GM19463 (cell line): ENCODE measurements around the gene LMNTD1.
"Not testable (repeated sequence)": the region's sequence is repeated elsewhere in the genome, so short reads cannot be mapped to it uniquely, and the experiment has no call there.

ENCODE experiments used
- ATAC-seq: cut with Tn5 transposase; IDR thresholded peaks from one replicate; pipeline ENCODE4 v1.9.1; 2021; ENCODE audit warnings: mild to moderate bottlenecking, moderate library complexity; ENCODE audit not compliant: unreplicated experiment

Gene LMNTD1

DNA sequence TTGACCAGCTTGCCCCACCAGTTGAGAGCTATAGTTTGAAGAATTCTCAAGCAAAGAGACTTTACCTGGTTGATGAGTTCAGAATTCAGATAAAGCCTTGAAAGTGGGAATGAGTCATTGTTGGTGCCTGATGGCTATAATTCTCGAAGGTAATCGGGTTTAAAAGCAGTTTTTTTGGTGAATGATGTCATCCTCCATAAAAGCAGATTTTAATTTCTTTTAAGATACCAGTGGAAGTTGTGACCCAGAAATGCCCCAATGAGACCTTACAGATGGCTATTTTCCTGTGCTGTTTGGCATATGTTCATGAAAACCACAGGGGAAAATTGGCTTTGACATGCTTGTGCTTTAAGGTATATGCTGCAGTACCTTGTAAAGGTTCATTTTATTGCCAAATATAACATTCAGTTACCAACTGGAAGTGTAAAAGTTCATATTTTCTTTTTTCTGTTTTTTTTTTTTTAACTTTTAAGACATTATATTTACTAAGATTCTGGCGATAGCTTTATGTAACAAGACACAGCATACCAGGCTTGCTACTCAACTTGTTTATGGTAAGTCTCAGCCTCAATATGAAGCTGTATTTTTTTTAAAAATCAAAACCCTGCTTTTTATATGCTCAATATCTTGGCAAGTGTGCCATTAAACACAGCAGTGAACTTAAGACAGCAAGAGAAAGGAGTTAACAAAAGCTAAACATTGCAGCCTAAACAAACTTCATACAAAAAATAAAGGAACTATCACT, 119.3 kb downstream of the LMNTD1 start:
- ATAC-seq: no peak

DNA sequence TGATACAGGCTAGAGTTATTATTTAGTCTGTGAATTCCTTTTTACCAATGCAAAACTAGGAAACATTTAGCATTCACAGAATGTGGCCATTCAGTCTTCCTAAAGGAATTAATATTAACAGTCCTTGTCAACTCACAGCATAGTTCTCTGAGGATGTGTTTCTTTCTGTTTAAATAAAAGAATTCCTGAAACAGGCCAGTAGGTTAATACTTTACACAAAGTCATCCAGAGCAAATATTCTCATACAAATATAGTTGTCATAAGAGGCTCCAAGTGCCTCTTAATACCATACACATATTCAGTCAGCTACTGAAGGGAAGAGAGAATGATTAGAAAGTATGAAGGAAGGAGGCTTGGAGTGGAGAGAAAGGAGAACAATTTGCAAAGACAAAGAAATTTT, 120.1 kb downstream of the LMNTD1 start:
- no peak for ATAC-seq

DNA sequence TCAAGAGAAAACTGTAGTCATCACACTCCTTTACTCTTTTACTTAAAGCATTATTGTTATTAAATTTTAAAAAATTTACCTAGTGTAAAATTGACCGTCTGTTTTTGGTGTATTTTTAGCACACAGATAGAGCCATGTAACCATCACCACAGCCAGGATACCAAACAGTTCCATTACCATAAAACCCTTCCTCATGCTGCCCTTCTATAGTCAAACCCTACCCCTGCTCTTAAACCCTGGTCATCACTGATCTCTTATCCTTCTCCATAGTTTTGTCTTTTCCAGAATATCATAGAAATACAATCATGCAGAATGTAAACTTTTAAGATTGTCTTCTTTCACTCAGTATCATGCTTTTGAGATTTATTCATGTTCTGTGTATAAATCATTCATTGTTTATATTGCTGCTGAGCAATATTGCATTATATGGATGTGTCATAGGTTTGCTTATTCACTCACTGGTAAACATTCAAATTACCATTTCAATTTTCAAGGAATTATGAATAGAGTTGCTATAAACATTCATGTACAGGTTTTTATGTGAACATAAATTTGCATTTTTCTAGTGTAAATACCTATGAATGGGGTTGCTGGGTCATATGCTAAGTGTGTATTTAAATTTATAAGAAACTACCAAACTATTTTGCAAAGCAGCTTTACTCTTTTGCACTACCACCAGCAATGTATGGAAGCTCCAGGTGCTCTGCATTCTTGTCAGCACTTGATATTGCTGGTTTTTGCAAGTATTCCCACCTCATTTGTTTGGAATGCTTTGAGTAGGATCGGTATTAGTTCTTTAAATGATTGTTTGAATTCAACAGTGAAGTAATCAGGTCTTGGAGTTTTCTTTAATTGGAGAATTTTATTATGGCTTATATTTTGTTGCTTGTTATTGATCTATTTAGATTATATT, 125.5 kb downstream of the LMNTD1 start:
- ATAC-seq: no peak

DNA sequence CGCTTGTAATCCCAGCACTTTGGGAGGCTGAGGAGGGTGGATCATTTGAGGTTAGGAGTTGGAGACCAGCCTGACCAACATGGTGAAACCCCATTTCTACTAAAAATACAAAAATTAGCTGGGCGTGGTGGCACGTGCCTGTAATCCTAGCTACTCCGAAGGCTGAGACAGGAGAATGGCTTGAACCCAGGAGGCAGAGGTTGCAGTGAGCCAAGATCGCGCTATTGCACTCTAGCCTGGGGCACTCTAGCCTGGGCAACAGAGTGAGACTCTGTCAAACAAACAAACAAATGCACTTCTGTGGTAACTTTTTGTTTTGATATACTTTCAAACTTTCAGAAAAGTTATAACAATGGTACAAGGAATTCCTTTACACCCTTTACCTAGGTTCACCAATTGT, 126.3 kb downstream of the LMNTD1 start:
- ATAC-seq: not testable (repeated sequence)
